ENCODE data around the gene SCGN. TPM values are rescaled to one million over a fixed set of nuclear protein-coding genes. Genes with fewer than 3 reads are reported as not detected.

The SCGN gene
- total RNA-seq, 2 experiments from 2014 or later: not detected

DNA sequence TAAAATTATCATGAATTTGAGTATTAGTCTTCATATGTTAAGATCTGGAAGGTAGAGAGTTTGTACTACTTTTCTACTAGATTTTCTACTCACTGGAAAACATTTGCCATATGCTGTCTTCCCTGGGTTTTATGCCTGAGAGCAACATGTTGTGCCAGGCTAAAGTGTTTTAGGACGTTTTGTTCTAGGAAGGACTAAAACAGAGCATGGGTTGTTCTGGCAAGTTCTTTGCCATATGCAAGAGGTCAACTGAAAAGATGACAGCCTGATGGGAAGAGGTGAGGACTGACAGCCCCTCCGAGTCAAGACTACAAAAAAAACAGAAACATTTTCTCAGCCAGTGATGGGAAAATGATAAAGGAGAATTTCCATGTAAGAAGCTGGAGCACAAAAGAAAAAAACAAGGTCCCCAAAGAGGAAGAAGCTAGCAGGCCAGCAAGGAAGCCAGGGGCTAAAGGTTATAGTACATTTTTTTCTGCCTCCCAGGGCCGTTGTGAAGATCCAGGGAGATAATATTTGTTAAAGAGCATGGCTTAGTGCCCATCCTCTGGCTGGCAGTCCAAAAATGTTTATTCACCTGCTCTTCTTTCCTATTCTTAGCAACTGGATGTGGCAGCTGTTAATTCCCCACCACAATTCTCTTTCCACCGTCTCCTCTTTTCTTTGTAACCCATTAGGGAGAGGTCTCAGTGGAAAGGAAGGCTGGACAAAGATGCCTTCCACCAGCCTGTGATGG is 7.8 kb downstream of the SCGN start:
- no peak for TF ChIP-seq CTCF (IDR thresholded peaks at IDR 0.05)
- Histone ChIP-seq H3K27me3 (ENCODE audit: control insufficient read depth in 1 of 2, insufficient read depth in 2 of 2, low read length in 2 of 2) (peaks cover 13 to 17% of the 10 kb centered on the region in 2 experiments), H3K4me3 (ENCODE audit: low read length) (no peak overlapping the region), H3K4me1 (ENCODE audit: insufficient read depth, low read length) (no peaks in the 10 kb centered on the region), H3K27ac (ENCODE audit: low read depth in 1 of 2, low read length in 2 of 2) (no peak overlapping the region), H3K9me3 (ENCODE audit: control insufficient read depth in 1 of 2, insufficient read depth in 1 of 2, low read length in 2 of 2) (no peaks in the 10 kb centered on the region), H3K36me3 (ENCODE audit: insufficient read depth, low read length) (no peaks in the 10 kb centered on the region)
- Mint-ChIP-seq H3K27ac (no peak overlapping the region), H3K36me3 (ENCODE audit: low read depth) (no peaks in the 10 kb centered on the region), H3K4me1 (ENCODE audit: low read depth) (no peaks in the 10 kb centered on the region), H3K27me3 (peaks cover 81% of the 10 kb centered on the region), H3K4me3 (no peak overlapping the region), H3K9me3 (no peaks in the 10 kb centered on the region)
- CTCF ChIA-PET: no interaction called here
- no peak for DNase-seq
- POLR2A ChIA-PET: no interaction called here
- ATAC-seq (ENCODE audit: poor library complexity): no peak
- intact Hi-C loops (cut with DNase I, micrococcal nuclease): no loop called here

- no peak overlapping the region for H3K4me3 Mint-ChIP-seq
- Histone ChIP-seq H3K36me3 (ENCODE audit: insufficient read depth, low read length) (no peaks in the 10 kb centered on the region), H3K4me1 (ENCODE audit: insufficient read depth, low read length) (no peaks in the 10 kb centered on the region), H3K27me3 (ENCODE audit: control insufficient read depth in 1 of 2, insufficient read depth in 2 of 2, low read length in 2 of 2) (peaks cover 18 to 20% of the 10 kb centered on the region in 2 experiments), H3K9me3 (ENCODE audit: control insufficient read depth in 1 of 2, insufficient read depth in 1 of 2, low read length in 2 of 2) (no peaks in the 10 kb centered on the region), H3K27ac (ENCODE audit: low read depth in 1 of 2, low read length in 2 of 2) (no peak overlapping the region), H3K4me3 (ENCODE audit: low read length) (no peak overlapping the region)
- no peaks in the 10 kb centered on the region for H3K36me3 Mint-ChIP-seq (ENCODE audit: low read depth)
- no peak for TF ChIP-seq CTCF (IDR thresholded peaks at IDR 0.05)
- CTCF ChIA-PET: no interaction called here
- H3K27me3 Mint-ChIP-seq: peaks cover 81% of the 10 kb centered on the region
- no peak overlapping the region for H3K27ac Mint-ChIP-seq
- H3K4me1 Mint-ChIP-seq (ENCODE audit: low read depth): no peaks in the 10 kb centered on the region
- no peak for ATAC-seq (ENCODE audit: poor library complexity)
- DNase-seq: no peak
- no peaks in the 10 kb centered on the region for H3K9me3 Mint-ChIP-seq
- intact Hi-C loops (cut with DNase I, micrococcal nuclease): no loop called here
- POLR2A ChIA-PET: no interaction called here
Measured at GRCh38 chr6:25660512-25660911, 8.5 kb downstream of the SCGN start.

DNA sequence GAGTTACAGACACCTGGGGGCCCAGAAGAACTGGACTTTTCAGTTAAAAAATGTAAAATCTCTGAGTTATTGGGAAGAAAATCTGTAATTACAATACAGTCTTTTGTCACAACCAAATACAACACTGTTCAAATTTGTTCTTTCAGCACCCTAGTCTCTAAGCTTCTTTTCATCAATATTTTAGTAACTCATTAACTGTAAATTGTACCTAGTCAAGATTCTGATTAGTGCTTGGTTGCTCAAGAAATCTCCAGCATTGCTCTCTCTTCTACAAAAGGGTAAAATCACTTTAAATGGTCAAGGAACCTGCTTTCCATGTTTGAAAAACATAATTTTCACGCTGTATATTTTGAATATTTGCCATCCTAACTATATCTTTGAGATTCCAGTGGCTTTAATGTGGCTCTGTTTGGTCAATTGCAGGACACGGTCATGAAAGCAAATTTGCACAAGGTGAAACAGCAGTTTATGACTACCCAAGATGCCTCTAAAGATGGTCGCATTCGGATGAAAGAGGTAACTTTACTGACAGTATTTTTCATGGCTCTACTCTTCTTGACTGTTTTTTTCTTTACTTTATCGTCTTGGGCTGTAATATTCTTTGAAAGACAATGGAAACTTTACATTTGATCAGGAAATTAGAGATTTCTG is 9.2 kb downstream of the SCGN start:
- ChIA-PET POLR2A (no interaction called here), CTCF (no interaction called here)
- Mint-ChIP-seq H3K4me1 (ENCODE audit: low read depth) (no peaks in the 10 kb centered on the region), H3K27ac (no peak overlapping the region), H3K27me3 (peaks cover 77% of the 10 kb centered on the region), H3K36me3 (ENCODE audit: low read depth) (no peaks in the 10 kb centered on the region), H3K4me3 (no peak overlapping the region), H3K9me3 (no peaks in the 10 kb centered on the region)
- Histone ChIP-seq H3K4me3 (ENCODE audit: low read length) (no peak overlapping the region), H3K36me3 (ENCODE audit: insufficient read depth, low read length) (no peaks in the 10 kb centered on the region), H3K27ac (ENCODE audit: low read depth in 1 of 2, low read length in 2 of 2) (no peak overlapping the region), H3K27me3 (ENCODE audit: control insufficient read depth in 1 of 2, insufficient read depth in 2 of 2, low read length in 2 of 2) (peaks cover 15 to 16% of the 10 kb centered on the region in 2 experiments), H3K4me1 (ENCODE audit: insufficient read depth, low read length) (no peaks in the 10 kb centered on the region), H3K9me3 (ENCODE audit: control insufficient read depth in 1 of 2, insufficient read depth in 1 of 2, low read length in 2 of 2) (no peaks in the 10 kb centered on the region)
- DNase-seq (no peak), ATAC-seq (ENCODE audit: poor library complexity) (no peak)
- TF ChIP-seq CTCF (IDR thresholded peaks at IDR 0.05): no peak
- intact Hi-C loops (cut with DNase I, micrococcal nuclease): no loop called here
